Iris pigment epithelial cell (primary cell): ENCODE measurements around the gene TMEM171.

Experiments used
- DNase-seq: peaks from one replicate; pipeline ENCODE4 v3.0.0-alpha.2; 2011; ENCODE audit warnings: low read depth

TMEM171 gene

GRCh38 chr5:73121119-73121463 is 716 bp downstream of the TMEM171 start:
- DNase-seq = peak; percentile 43

DNA sequence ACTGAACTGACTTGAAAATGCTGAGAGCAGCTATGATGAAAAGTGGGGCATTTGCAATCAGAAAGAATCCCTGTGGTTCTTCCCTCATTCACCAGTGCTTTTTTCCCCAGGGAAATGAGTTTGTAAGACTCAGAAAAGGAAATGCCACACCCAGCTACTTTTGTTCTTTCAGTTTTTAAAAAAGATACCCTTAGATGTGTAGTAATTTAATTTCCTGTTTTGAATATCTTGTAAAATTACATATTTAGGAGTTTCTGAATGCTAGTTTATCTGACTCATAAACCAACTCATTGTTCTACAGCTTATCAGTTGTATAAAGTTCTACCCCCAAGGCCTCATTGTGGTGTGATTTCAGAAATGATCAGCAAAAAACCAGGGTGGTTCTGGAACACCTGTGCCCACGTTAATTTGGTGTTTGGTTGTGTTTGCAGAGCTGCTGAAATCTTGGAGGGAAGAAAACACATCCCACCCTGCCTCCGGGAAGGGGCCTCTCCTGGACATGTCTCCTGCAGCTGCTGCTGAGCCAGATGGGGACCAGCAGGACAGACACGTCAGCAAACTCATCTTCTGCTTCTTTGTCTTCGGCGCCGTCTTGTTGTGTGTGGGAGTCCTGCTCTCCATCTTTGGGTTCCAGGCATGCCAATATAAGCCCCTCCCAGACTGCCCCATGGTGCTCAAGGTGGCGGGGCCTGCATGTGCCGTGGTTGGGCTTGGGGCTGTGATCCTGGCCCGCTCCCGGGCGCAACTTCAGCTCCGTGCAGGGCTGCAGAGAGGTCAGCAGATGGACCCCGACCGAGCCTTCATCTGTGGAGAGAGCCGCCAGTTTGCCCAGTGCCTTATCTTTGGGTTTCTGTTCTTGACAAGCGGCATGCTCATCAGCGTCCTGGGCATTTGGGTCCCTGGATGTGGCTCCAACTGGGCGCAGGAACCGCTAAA is 2.8 kb downstream of the TMEM171 start:
- peak; percentile 57 for DNase-seq

DNA sequence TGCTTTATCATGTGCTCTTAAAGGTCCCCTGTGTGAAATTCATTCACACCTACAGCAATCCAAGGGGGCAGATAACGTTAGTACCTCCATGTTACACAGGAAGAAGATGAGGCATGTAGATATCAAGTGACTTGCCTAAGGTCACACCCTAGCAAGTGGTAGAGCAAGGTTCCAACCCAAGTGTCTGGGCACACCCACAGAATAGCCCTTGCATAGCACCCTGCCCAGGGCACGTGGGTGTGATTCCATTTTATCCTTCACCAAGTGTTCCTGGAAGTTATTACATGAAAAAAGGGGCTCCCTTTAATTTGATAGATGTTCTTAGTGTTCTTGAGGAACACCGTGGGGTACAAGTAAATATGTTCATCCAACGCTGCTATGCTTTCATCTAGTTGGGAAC is 4.9 kb downstream of the TMEM171 start:
- no peak for DNase-seq

- DNase-seq = no peak
Observed at GRCh38 chr5:73126381-73126780, 6.0 kb downstream of the TMEM171 start.

DNA sequence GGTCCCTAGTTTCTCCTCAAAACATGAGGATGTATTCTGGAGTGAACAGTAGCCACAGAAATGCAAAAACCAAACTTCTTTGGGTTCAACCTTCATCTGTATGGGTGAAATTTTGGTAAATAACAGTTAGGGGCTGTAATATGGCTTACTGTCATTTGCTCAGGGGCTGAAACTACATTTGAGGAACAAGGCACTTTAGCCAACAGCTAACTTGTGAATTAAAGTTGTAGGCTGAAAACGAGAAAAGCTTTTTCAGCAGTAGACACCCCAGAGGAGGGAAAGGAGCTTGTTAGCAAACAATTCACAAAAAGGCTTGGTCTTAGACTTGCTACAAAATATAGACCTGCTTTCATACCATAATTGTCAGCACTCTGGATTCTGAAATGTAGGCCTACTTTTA is 6.6 kb downstream of the TMEM171 start:
- DNase-seq = no peak

GRCh38 chr5:73129143-73129542 is 8.8 kb downstream of the TMEM171 start:
- DNase-seq = no peak

GRCh38 chr5:73130811-73131210 is 10.4 kb downstream of the TMEM171 start:
- DNase-seq = no peak

GRCh38 chr5:73131711-73132425 is 11.5 kb downstream of the TMEM171 start:
- DNase-seq = no peak

- DNase-seq = no peak
Observed at GRCh38 chr5:73132759-73133158, 12.4 kb downstream of the TMEM171 start.

DNA sequence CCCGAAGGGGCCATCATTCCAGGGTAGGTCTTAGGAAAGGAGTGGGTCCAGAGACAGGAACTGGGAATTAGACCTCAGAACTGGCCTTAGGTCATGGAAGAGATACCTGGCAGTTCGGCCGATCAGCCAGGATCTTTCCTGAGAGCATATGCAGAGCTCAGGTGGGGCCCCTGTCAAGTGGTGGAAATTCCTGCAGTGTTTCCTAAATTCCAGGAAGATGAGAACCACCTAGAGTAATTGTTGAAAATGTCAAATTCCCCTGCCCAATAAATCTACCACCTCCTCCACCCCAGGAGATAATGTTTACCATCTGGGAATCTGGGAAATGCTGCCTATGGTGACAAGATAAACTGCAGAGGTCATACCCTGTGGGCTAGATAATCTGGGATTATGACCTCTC is 14.6 kb downstream of the TMEM171 start:
- no peak for DNase-seq

- peak; percentile 54 for DNase-seq
Observed at GRCh38 chr5:73135429-73136054, 15.2 kb downstream of the TMEM171 start.

DNA sequence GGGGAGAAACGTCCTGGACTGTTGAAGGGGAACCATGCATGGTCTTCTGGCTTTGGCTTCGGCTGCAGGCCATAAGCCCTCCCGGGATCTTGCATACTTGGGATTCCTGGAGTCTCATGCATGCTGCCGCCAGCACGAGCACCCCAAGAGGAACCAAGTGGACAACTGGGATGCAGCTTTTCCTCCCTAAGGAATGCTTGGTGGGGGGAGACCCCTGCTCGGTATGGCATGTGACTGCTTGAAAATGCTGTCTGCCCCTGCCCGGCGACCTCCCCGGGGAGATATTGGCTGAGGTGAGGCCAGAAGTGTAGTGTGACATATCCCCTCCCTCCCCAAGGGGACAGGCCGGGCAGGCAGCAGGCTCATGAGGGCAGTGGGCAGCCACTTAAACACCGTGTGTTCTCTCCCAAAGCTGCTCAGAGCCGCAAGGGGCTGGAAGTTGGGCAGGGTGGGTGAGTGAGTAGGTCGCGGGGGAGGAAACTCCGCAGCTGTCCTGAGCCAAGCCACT is 15.7 kb downstream of the TMEM171 start:
- no peak for DNase-seq

DNA sequence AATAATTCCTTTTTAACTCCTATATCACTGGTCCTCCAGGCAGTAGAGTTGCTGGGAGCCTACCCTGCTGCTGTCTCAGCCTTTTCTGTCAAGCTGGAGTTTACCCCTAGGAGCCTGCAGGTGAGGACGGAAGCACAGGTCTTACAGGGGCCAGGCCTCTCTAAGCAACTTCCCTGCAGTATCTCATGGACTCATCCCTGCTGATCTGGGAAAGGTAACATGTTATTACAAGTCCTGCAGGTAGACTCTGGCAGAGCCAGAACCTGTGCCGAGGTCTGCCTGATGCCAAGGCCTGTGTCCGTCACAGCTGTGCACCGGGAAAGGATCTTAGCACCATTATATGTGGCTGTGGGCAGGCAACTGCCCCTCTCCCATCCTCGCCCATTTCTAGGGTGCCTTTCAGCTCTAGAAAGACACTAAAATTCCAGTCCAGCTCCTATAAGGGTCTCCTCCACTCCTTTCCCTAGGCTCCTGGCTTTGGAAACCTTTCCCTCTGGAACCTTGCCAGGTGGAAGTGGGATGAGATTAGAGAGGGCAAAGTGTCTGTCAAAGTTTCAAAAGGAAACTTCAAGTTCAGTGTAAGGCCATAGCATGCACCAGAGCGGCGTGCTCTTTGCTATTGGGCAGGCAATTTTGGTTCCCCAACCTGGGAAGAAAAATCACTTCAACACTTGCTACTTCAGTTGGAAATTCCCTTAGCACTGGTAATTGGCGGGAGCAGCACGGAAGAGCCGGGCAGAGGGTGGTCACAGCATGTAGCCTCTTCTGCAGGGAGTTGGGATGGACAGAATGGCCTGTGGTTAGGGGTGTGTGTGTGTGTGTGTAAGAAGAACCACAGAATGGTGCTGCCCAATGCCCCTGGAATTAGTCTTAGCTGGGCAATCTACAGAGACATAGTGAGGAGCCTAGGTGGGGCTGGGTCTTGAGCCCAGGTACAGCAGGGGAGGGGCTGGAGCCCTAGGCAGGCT is 17.5 kb downstream of the TMEM171 start:
- no peak for DNase-seq

DNA sequence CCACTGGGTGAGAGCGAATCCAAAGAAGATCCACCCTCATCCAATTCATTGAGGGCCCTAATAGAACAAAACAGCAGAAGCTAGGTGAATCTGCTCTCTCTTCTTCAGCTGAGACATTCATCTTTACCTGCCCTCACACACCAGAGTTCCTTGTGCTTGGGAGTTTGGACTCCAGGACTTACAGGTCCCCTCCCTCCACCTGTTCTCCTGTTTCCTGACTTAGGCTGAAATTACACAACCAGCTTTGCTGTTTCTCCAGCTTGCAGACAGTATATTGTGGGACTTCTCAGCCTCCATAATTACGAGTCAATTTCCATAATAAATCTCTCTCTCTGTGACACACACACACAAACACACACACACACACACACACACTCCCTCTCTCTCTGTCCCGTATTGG is 19.1 kb downstream of the TMEM171 start:
- DNase-seq = no peak

DNA sequence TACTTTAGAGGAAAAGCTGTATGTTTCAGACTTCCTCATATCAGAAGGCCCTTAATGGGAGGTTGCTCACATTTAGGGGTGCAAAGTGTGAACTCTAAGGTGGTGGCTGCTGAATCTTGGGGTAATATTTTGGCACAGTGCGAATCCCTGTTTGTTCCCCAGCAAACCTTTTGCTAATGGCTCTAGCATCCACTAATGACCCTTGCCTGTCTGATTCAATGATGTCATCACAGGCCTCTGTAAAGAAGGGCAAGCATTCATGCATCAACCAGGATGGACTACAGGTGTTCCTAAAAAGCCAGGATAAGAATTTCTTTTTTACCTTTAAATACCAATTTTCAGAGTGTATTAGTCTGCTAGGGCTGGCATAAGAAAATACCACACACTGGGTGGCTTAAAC is 20.4 kb downstream of the TMEM171 start:
- no peak for DNase-seq

GRCh38 chr5:73142035-73142434 is 21.7 kb downstream of the TMEM171 start:
- no peak for DNase-seq

DNA sequence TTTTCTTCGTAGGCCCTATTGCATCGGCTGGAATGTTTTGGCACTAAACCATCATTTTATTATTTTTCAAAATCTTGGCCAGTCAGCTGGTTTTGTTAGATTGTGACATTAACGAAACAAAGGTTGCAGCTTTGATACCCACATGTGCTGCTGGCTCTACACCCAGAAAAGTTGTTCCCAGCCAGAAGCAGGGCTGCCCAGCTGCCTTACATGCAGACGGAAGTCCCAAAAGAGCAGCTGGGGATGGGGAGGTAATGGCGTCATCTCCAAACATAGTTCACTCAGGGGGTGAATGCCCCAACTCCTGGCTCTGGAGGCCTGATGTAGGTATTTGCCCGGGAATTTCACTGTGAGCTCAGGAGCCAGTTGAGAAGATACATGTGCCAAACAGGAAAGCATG is 23.3 kb downstream of the TMEM171 start:
- no peak for DNase-seq

DNA sequence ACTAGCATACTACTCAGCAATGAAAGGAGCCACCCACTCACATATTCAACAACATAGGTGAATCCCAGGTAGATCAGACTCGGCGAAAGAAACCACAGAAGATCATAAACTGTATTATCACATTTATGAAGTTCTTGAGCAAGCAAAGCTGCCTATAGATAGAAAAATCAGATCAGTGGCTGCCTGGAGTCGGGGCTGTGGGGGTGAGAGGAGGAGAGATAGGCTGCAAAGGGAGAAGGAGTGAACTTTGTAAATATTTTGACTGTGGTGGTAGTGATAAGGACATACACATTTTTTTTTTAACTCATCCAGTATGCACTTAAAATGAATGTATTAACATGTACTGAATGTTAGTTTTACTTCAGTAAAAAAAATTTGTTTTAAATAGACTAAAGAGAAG is 29.2 kb downstream of the TMEM171 start:
- no peak for DNase-seq

DNA sequence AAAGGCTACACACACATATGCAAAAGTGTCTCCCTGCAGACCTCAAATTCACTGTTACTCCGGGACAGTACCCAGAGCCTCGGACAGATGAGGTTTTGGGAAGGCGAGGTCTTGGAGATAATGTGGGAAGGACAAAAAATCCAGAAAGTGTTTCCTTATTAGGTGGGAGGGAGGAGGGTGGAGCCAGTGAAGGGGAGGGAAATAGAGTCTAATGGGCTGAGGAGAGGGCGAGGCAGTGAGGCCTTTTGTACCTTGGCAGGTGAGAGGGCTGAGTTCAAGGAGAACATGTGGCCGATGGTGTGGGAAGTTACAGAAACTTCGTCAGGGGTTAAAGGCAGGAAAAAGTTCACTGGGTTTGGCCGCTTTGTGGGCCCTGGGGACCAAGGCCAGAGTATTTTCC is 30.5 kb downstream of the TMEM171 start:
- no peak for DNase-seq

- DNase-seq = no peak
Observed at GRCh38 chr5:73151766-73152410, 31.5 kb downstream of the TMEM171 start.
